Measurements from ENCODE around the gene SPATA16. TPM values are rescaled to one million over a fixed set of nuclear protein-coding genes. Genes with fewer than 3 reads are reported as not detected.

SPATA16 gene
- total RNA-seq, 2 experiments from 2014 or later, result not detected

DNA sequence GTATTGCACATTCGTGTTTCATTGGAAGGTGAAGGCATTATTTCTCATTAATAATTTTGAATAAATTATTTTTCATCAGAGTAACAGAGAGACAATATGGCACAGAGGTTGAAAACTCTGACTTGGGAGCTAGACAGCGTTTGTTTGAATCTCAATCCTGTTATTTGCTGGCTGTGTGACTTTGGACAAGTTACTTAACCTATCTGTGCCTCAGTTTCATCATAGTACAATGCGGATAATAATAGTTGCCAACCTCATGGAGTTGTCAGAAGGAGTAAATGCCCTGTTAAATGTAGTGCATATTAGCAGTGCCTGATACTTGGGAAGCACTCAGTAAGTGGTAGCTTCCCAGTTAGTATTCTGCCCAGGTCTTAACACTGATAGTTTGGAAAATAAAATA lies 151.7 kb downstream of the SPATA16 start:
- H3K27ac Mint-ChIP-seq, result no peak overlapping the region
- no peaks in the 10 kb centered on the region for H3K36me3 Mint-ChIP-seq (ENCODE audit: low read depth)
- no peak overlapping the region for H3K4me3 Mint-ChIP-seq
- no peaks in the 10 kb centered on the region for H3K9me3 Mint-ChIP-seq (ENCODE audit: insufficient read depth)
- DNase-seq, result no peak
- no peak for ATAC-seq
- H3K4me1 Mint-ChIP-seq (ENCODE audit: low read depth), result no peaks in the 10 kb centered on the region
- ChIA-PET POLR2A (no interaction called here), CTCF (no interaction called here)
- no peaks in the 10 kb centered on the region for H3K27me3 Mint-ChIP-seq (ENCODE audit: low read depth)

DNA sequence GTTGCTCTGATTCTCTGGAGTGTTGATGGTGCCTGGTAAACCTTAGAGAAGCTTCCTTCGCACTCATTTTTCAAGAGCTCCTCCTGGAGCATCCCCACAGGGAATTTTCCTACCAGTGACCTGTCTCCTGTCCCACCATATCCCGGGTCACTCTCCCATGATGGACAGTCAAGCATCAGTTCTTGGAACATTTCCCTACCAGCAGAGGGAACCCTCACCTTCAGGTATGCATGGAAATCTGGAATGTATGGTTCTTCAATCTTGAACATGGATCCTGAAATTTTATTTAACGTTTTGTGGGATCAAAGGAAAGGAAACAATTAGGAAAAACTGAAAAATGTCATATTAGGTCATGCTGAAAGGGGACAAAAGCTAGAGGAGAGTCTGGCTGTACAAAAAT lies 153.8 kb downstream of the SPATA16 start:
- H3K9me3 Mint-ChIP-seq (ENCODE audit: insufficient read depth), result no peaks in the 10 kb centered on the region
- no peaks in the 10 kb centered on the region for H3K4me1 Mint-ChIP-seq (ENCODE audit: low read depth)
- H3K36me3 Mint-ChIP-seq (ENCODE audit: low read depth), result no peaks in the 10 kb centered on the region
- no peak overlapping the region for H3K4me3 Mint-ChIP-seq
- no peak overlapping the region for H3K27ac Mint-ChIP-seq
- H3K27me3 Mint-ChIP-seq (ENCODE audit: low read depth), result no peaks in the 10 kb centered on the region
- ChIA-PET CTCF (no interaction called here), POLR2A (no interaction called here)
- DNase-seq (no peak), ATAC-seq (no peak)

DNA sequence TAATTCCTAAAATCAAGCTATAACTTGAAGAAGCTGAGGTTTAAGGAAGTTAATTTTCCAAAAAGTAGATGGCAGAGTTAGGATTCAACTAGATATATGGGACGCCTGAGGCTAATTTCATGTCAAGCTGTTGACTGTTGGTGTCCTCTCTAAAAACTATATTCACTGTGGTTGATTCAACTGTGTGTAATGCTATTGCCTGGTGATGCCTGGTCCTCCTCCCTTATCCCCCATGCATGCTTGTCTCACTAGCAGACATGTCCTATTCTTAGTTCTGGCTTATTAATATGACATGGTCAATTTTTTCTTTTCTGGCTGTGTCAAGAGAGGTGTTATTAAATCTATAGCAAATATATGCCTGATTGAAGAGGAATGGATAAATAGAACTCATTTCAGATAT lies 156.1 kb downstream of the SPATA16 start:
- DNase-seq (no peak), ATAC-seq (no peak)
- Mint-ChIP-seq H3K27ac (no peak overlapping the region), H3K27me3 (ENCODE audit: low read depth) (no peaks in the 10 kb centered on the region), H3K4me1 (ENCODE audit: low read depth) (no peaks in the 10 kb centered on the region), H3K4me3 (no peak overlapping the region), H3K36me3 (ENCODE audit: low read depth) (no peaks in the 10 kb centered on the region), H3K9me3 (ENCODE audit: insufficient read depth) (no peaks in the 10 kb centered on the region)
- ChIA-PET CTCF (no interaction called here), POLR2A (no interaction called here)

DNA sequence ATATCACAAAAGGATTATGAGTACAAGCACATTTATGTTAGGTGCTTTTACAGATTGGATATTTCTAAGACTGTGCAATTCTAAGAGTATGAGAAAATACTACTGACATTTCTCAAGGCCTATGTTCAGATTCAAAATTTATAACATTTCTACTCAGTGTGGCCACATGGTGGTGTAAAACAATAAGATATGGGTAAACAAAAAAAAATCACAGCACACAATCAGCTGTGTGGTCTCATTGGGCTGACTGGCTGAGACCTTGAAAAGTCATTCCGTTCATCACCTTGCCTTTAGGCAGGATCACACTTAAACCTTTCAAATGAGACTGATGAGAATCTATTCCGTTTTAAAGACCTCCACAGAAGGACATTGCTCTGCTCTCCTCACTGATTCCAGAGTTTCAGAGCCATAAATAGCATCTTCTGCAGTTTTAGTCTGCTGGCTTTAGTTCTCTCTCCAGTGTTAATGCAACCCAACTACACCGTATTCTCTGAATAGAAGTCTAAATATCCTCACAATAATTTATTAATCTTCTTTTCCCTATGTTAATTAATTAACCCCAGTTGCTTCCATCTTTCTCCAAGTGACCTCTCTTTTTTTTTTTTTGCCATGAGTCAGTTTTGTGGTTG lies 158.2 kb downstream of the SPATA16 start:
- no peak overlapping the region for H3K4me3 Mint-ChIP-seq
- no peak for DNase-seq
- ChIA-PET POLR2A (no interaction called here), CTCF (no interaction called here)
- H3K36me3 Mint-ChIP-seq (ENCODE audit: low read depth), result no peaks in the 10 kb centered on the region
- H3K9me3 Mint-ChIP-seq (ENCODE audit: insufficient read depth), result no peaks in the 10 kb centered on the region
- H3K27ac Mint-ChIP-seq, result no peak overlapping the region
- no peaks in the 10 kb centered on the region for H3K4me1 Mint-ChIP-seq (ENCODE audit: low read depth)
- H3K27me3 Mint-ChIP-seq (ENCODE audit: low read depth), result no peaks in the 10 kb centered on the region
- no peak for ATAC-seq

DNA sequence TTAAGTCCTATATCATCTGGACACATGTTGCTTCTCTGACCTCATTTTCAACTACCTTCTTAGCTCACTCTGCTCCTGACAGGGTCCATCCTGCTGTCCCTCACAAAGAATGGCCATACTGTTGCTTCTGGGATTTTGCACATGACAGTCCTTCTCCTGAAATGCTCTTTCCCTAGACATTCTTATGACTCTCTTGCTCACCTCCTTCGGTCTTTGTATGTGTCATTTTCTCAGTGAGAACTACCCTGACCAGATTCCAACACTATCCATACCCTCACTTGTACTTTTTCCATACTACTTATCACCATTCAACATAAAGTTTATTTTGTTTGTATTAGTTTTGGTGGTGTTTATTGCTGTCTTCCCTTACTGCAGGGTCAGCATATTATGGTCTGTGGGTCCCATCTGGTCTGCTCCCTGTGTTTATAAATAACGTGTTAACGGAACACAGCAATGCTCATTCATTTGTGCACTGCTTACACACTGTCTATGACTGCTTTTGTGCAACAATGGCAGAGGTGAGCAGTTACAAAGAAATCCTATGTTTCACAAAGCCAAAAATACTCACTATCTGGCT lies 159.5 kb downstream of the SPATA16 start:
- Mint-ChIP-seq H3K27ac (no peak overlapping the region), H3K9me3 (ENCODE audit: insufficient read depth) (no peaks in the 10 kb centered on the region), H3K4me1 (ENCODE audit: low read depth) (no peaks in the 10 kb centered on the region), H3K36me3 (ENCODE audit: low read depth) (no peaks in the 10 kb centered on the region), H3K4me3 (no peak overlapping the region), H3K27me3 (ENCODE audit: low read depth) (no peaks in the 10 kb centered on the region)
- DNase-seq (no peak), ATAC-seq (no peak)
- CTCF ChIA-PET, result interaction anchor here (0.5 kb wide), 1 partner anchor 330 kb away, joined by 4 read pairs; no protein-coding TSS in a partner anchor
- POLR2A ChIA-PET, result no interaction called here

DNA sequence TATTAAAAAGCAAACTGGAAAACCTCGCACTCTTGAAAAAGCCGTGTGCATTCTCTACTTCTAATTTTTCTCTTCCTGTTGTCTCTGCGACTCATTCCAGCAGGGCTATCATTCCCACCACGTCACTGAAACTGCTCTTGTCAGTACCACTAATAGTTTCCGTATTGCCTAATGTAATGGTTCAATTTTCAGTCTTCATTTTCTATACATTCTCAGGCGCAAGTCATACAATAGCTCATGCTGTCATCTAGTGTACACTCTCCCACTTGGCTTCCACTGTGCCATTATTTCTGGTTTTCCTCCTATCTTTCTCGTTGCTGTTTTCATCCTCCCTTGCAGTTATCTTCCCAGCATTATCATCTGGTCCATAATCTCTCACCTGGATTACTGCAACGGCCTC lies 160.2 kb downstream of the SPATA16 start:
- H3K36me3 Mint-ChIP-seq (ENCODE audit: low read depth), result no peaks in the 10 kb centered on the region
- no peaks in the 10 kb centered on the region for H3K4me1 Mint-ChIP-seq (ENCODE audit: low read depth)
- H3K27ac Mint-ChIP-seq, result no peak overlapping the region
- DNase-seq (no peak), ATAC-seq (no peak)
- no peak overlapping the region for H3K4me3 Mint-ChIP-seq
- no peaks in the 10 kb centered on the region for H3K9me3 Mint-ChIP-seq (ENCODE audit: insufficient read depth)
- no peaks in the 10 kb centered on the region for H3K27me3 Mint-ChIP-seq (ENCODE audit: low read depth)
- POLR2A ChIA-PET, result no interaction called here
- CTCF ChIA-PET, result no interaction called here

DNA sequence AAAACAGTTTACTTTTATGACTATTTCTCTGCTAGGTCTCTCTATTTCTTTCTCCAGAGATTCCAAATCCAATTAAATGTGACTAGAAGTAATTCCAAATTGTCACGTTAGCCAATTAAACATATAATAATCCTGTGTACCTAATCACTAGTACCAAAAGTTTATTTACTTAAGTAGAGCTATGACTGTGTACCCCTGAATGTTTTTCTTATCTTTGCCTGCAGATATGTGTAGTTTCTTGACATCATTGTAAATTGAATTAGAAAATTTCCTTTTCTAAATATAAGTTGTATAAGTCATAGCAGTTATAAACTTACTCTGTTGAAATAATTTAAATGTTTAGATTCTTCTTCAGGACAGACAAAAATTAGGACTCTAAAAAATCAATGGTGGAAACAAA lies 163.3 kb downstream of the SPATA16 start:
- ChIA-PET CTCF (no interaction called here), POLR2A (no interaction called here)
- Mint-ChIP-seq H3K9me3 (ENCODE audit: insufficient read depth) (no peaks in the 10 kb centered on the region), H3K27me3 (ENCODE audit: low read depth) (no peaks in the 10 kb centered on the region), H3K4me3 (no peak overlapping the region), H3K27ac (no peak overlapping the region), H3K36me3 (ENCODE audit: low read depth) (no peaks in the 10 kb centered on the region), H3K4me1 (ENCODE audit: low read depth) (no peaks in the 10 kb centered on the region)
- ATAC-seq (no peak), DNase-seq (no peak)

DNA sequence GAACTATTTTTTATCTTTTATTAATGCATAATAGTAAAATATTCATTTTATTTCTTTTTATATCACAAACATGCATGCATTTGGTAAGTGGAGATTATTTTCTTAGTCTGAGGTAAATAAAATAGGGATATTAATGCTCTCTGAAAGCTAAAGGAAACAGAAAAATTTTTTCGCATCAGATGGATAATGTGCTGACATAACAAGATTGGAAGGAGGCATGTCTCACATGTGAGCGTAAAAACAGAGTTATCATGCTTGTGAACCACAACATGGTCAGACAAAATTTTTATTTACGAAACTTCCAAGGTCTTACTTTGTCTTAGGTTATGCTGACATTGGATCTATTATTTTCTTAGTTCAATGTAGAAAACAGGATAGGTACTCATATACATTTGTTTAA lies 166.1 kb downstream of the SPATA16 start:
- H3K9me3 Mint-ChIP-seq (ENCODE audit: insufficient read depth), result no peaks in the 10 kb centered on the region
- no peak for DNase-seq
- ChIA-PET CTCF (no interaction called here), POLR2A (no interaction called here)
- no peaks in the 10 kb centered on the region for H3K36me3 Mint-ChIP-seq (ENCODE audit: low read depth)
- H3K4me1 Mint-ChIP-seq (ENCODE audit: low read depth), result no peaks in the 10 kb centered on the region
- H3K4me3 Mint-ChIP-seq, result no peak overlapping the region
- no peaks in the 10 kb centered on the region for H3K27me3 Mint-ChIP-seq (ENCODE audit: low read depth)
- ATAC-seq, result no peak
- H3K27ac Mint-ChIP-seq, result no peak overlapping the region

DNA sequence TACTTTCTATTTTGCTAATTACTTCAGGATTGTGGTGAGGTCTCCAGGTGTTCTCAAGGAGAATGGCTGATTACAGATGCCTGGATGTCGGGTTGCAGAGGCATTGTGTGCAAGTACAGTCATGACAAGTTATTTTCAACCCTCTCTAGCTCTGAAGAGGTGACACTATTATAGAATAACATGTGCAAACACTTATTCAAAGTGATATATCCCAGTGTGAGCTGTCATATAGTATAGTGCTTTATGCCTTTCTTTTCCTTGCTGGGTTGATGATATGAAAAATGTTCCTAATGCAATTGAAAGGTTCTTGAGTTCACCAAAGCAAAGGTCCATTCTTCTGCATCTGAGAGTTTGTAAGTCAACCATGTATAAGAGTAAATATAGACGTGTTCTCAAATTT lies 167.2 kb downstream of the SPATA16 start:
- CTCF ChIA-PET, result no interaction called here

DNA sequence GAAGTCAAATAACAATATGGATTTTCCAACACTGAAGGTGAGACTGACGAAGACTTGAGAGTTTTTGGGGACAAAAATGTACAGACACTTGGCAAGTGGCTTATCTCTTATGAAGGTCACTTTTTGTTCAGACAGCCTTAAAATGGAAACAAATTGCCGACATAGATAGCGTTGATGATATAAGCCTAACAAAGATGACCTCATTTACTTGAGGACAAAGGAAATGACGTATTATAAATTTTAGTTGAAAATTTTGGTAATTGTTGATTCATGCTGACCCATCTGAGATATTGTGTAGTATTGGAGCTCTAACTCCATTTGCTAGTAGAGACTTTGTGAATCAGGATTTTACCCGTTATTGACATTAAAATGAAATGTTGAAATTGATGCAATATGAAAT lies 168.3 kb downstream of the SPATA16 start:
- Mint-ChIP-seq H3K4me1 (ENCODE audit: low read depth) (no peaks in the 10 kb centered on the region), H3K4me3 (no peak overlapping the region), H3K27ac (no peak overlapping the region), H3K9me3 (ENCODE audit: insufficient read depth) (no peaks in the 10 kb centered on the region), H3K27me3 (ENCODE audit: low read depth) (no peaks in the 10 kb centered on the region), H3K36me3 (ENCODE audit: low read depth) (no peaks in the 10 kb centered on the region)
- DNase-seq, result no peak
- ChIA-PET POLR2A (no interaction called here), CTCF (no interaction called here)
- no peak for ATAC-seq

More for the DNA sequence above, 167.2 kb downstream of the SPATA16 start:
- DNase-seq, result no peak
- H3K27ac Mint-ChIP-seq, result no peak overlapping the region
- POLR2A ChIA-PET, result no interaction called here
- no peak overlapping the region for H3K4me3 Mint-ChIP-seq
- H3K27me3 Mint-ChIP-seq (ENCODE audit: low read depth), result no peaks in the 10 kb centered on the region
- no peaks in the 10 kb centered on the region for H3K4me1 Mint-ChIP-seq (ENCODE audit: low read depth)
- H3K9me3 Mint-ChIP-seq (ENCODE audit: insufficient read depth), result no peaks in the 10 kb centered on the region
- no peak for ATAC-seq
- H3K36me3 Mint-ChIP-seq (ENCODE audit: low read depth), result no peaks in the 10 kb centered on the region

DNA sequence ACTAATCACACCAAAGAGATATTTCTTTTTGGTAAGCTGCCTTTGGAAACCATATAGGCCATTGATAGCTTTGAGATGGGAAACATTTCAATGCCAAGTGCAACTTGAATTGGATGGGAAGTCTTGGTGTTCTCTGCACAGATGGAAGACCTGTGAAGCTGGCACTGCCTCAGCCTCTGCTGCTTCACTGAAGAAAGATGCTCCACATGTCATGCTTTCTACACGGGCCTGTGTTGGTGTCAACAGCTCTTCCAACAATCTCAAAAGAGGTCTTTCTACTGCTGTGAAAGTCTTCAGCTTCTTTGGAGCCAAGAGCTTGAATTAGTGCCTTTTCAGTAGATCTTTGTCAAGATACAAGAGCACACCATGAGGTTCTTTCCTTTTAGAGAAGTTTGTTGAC lies 169.0 kb downstream of the SPATA16 start:
- CTCF ChIA-PET, result no interaction called here
- POLR2A ChIA-PET, result no interaction called here
- Mint-ChIP-seq H3K27ac (no peak overlapping the region), H3K36me3 (ENCODE audit: low read depth) (no peaks in the 10 kb centered on the region), H3K4me3 (no peak overlapping the region), H3K27me3 (ENCODE audit: low read depth) (no peaks in the 10 kb centered on the region), H3K4me1 (ENCODE audit: low read depth) (no peaks in the 10 kb centered on the region), H3K9me3 (ENCODE audit: insufficient read depth) (no peaks in the 10 kb centered on the region)
- DNase-seq (no peak), ATAC-seq (no peak)

DNA sequence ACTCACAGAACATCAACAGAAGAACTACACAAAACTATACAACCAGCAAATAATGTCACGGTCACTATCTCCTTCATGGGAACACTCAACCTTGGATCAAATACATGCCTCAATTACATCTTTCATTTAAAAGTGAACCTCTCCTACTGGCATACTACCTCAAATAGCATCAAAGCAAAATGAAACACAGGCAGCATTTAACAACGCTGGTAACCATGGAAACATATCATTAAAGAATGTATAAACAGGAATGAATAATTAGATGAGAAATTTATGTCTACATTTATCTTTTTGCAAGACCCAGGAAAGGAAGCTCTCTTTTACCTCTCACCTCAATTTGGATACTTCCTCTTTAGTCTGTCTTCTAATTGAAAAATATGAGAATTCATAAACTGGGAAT lies 172.4 kb downstream of the SPATA16 start:
- Mint-ChIP-seq H3K27ac (no peak overlapping the region), H3K27me3 (ENCODE audit: low read depth) (no peaks in the 10 kb centered on the region), H3K36me3 (ENCODE audit: low read depth) (no peaks in the 10 kb centered on the region), H3K4me3 (no peak overlapping the region), H3K4me1 (ENCODE audit: low read depth) (no peaks in the 10 kb centered on the region), H3K9me3 (ENCODE audit: insufficient read depth) (no peaks in the 10 kb centered on the region)
- DNase-seq (no peak), ATAC-seq (no peak)
- POLR2A ChIA-PET, result no interaction called here
- CTCF ChIA-PET, result no interaction called here

DNA sequence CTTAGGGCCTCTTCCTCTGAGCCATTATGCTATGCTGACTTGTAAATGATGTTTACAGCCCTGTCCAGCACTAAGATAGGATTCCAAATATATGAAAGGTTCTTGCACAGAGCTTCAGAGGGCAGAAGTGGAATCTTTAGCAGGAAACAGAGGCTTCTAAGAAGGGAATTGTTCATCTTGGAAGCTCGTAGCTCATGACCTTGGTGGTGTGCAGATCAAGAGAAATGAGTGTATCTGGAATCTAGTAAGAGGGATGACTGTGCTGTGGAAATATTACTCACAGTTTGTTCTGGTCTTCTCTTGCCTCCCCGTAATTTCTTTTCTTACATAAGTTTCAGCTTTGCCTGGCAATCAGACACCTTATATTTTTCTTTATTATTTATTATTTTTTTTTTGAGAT lies 175.8 kb downstream of the SPATA16 start:
- Mint-ChIP-seq H3K27me3 (ENCODE audit: low read depth) (no peaks in the 10 kb centered on the region), H3K4me1 (ENCODE audit: low read depth) (no peaks in the 10 kb centered on the region), H3K4me3 (no peak overlapping the region), H3K9me3 (ENCODE audit: insufficient read depth) (no peaks in the 10 kb centered on the region), H3K36me3 (ENCODE audit: low read depth) (no peaks in the 10 kb centered on the region), H3K27ac (no peak overlapping the region)
- ChIA-PET POLR2A (no interaction called here), CTCF (no interaction called here)
- DNase-seq (no peak), ATAC-seq (no peak)
